Stimulated activated CD8-positive, alpha-beta memory T cell treated with anti-CD3 and anti-CD28 coated beads, Interleukin-4, amount 100 ng/mL, for 1 hour (primary cell): ENCODE results near the gene ECSCR.
"Not testable (repeated sequence)": the region's sequence is repeated elsewhere in the genome, so short reads cannot be mapped to it uniquely, and the experiment has no call there.

Experiments
- DNase-seq, 2 donors: peaks; one replicate each; pipeline ENCODE4 v3.0.0-alpha.2; 2020; ENCODE audit warnings: low read depth in 2 of 2, low spot score in 1 of 2

The ECSCR gene, protein sequence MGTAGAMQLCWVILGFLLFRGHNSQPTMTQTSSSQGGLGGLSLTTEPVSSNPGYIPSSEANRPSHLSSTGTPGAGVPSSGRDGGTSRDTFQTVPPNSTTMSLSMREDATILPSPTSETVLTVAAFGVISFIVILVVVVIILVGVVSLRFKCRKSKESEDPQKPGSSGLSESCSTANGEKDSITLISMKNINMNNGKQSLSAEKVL

DNA sequence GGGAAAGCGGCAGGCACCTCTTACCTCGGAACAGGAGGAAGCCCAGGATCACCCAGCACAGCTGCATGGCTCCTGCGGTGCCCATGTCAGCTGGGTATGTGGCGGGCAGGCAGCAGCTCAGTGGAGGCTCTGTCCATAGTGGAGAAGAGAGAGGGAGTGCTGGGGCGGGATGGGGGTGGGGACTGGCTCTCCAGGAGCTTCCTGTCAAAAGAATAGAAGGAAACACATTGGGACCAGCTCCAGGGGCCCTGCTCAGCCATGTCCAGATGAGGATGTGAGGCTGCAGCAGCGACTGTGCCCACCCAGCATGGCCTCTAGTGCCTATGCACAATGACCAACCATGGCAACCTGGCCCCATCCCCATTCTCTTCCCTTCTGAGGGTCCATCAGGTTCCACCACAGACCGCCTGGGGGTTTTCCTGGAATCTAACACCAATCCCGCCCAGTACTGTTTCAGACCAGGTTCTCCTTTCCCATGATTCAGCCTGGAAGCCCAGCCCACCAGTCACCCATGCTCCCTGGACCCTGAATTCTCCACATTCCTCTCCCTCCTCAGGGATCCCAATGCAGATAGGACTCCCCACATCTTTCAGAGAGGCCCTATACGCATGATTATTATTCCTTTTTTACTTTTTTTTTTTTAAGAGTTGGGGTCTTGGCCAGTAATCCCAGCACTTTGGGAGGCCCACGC is at the start of gene ECSCR:
Gene ECSCR, minus strand, starts transcription at position 158 of the 691 bp plus-strand sequence. Its CDS starts 73 bp downstream, at position 85.
- no peak for DNase-seq

DNA sequence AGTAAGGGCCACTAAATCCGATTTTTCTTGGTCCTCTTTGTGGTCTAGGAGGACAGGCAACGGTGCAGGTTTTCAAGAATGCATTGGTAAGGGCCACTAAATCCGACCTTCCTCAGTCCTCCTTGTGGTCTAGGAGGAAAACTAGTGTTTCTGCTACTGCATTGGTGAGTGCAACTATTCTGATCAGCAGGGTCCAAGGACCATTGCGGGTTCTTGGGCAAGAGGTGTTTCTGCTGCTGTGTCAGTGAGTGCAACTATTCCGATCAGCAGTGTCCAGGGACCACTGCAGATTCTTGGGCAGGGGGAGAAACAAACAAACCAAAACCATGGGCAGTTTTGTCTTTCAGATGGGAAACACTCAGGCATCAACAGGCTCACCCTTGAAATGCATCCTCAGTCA is 42.2 kb upstream of the ECSCR start:
- DNase-seq: not testable (repeated sequence)

DNA sequence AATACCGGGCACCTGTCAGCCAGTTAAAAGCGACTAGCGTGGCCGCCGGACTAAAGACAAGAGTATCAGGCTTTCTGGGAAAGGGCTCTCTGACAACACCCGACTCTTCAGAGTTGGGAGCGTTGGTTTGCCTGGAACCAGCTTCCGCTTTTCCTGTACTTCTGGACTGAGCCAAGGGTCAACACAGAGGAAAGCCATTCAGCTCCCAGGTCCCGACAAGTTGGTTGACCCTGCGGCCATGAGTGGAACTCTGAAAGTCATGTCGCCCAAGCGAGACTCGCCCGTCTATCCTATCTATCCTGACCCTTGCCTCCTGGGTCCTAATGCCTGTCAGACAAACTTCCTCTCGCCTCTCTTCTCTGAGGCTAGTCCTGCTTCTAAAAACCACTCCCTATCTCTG is 41.3 kb upstream of the ECSCR start:
- DNase-seq: not testable (repeated sequence)

DNA sequence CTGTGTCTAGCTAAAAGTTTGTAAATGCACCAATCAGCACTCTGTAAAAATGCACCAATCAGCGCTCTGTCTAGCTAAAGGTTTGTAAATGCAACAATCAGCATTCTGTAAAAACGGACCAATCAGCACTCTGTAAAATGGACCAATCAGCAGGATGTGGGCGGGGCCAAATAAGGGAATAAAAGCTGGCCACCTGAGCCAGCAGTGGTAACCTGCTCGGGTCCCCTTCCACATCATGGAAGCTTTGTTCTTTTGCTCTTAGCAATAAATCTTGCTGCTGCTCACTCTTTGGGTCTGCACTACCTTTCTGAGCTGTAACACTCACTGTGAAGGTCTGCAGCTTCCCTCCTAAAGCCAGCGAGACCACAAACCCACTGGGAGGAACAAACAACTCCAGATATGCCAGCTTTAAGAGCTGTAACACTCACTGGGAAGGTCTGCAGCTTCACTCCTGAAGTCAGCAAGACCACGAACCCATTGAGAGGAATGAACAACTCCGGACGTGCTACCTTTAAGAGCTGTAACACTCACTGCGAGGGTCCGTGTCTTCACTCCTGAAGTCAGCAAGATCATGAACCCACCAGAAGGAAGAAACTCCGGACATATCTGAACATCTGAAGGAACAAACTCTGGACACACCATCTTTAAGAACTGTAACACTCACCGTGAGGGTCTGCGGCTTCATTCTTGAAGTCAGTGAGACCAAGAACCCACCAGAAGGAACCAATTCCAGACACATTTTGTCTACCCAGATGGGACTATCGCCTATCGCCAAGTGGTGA is 40.7 kb upstream of the ECSCR start:
- not testable (repeated sequence) for DNase-seq

DNA sequence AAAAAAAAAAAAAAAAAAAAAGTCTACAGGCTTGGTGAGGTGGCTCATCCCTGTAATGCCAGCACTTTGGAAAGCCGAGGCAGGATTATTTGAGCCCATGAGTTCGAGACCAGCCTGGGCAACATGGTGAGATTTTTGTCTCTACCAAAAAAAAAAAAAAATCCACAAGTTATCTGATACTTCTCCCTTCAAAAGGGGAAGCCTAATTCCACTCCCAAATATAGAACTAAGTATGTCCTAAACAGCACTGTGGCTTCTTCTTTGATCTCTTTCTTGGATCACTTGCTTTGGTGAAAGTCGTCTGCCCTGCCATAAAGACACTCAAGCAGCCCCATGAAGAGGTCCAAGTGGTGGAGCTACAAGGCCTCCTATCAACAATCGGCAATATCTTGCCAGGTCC is 38.8 kb upstream of the ECSCR start:
- DNase-seq: no peak

DNA sequence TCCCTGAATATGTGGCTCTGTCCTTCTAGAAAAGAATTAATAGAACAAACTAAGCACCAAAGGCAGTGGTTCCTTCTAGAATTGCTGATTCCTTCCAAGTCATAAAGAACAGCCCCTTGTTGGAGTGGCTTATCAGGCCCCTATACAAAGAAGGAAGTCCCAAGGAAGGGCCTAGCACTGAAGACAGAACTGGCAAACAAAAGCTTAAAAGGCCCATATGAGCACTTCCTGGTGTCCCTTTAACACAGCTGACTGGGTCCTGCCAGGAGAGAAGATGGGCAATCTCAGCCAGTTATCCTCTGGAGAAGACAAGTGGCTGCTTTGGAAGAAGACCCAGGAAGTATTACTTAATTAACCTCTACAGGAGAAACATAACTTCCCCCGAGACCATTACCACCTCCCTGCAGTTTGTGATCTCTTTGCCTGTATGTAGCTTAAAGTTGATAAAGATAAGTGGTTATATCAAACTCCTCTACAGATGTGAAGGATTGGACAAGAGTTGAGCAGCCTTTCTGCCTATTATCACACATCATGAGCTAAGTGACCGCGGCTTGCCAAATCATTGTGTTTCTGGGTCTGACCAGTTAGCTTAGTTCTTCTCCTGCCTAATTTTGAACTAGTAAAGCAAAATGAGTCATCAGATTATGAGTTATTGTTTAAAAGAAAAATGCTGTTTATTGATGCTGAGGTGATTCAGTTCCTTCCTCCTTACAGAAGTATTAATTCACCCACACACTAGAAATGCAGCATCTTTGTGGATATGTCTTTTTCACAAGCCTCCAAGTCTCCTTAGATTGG is 33.3 kb upstream of the ECSCR start:
- no peak for DNase-seq

DNA sequence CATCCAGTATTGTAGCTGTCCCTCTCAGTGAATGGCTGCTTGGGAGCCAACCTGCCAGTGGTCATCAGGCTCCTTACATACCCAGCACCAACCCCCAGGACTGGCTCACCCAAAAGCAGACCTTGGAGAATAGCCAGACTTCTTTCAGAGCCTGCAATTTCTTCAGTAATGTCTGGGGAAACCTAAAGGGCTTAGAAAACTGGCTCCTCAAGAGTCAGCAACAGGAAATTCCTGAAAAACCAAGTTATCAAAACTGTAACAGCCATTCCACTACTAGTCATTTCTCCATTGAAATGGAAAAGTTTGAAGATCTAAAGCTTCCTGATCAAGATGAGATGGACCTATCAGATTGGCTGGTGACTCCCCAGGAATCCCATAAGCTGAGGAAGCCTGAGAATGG is 32.3 kb upstream of the ECSCR start:
- no peak for DNase-seq

DNA sequence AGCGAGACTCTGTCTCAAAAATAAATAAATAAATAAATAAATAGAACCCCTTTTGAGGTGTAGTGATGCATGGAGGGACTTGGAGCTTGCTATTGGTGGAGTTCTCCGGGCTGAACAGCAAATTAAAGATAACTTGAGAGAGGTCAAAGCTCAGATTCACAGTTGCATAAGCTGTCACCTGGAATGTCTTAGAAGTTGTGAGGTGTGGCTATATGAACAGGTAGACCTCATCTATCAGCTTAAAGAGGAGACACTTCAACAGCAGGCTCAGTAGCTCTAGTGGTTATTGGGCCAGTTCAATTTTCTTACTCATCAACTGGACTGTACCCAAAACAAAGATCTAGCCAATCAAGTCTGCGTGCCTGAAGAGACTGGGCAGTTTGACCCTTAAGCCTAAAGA is 31.7 kb upstream of the ECSCR start:
- DNase-seq: no peak

DNA sequence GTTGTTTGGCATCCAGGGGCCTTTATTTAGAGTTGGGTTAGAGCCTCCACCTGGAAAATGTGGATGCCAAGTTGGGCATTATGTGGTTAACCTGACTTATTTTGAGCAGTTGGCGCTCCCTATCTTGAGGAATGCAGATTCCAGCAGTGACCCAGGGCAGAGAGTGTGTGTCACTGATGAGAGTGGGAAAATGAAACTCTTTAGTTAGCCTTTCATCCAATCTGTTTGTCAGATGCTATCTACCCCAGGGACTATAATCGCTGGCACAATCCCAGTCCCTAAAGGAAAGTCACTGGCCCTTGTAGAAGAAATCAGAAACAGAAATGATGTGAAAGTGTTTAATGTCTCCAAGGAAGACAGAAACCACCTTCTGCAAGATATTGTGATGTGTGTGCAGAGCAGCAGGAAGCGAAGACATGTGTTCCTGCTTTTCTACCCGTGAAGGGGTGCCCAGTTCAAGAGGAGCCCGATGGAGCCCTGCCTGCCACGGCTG is 30.2 kb upstream of the ECSCR start:
- no peak for DNase-seq

DNA sequence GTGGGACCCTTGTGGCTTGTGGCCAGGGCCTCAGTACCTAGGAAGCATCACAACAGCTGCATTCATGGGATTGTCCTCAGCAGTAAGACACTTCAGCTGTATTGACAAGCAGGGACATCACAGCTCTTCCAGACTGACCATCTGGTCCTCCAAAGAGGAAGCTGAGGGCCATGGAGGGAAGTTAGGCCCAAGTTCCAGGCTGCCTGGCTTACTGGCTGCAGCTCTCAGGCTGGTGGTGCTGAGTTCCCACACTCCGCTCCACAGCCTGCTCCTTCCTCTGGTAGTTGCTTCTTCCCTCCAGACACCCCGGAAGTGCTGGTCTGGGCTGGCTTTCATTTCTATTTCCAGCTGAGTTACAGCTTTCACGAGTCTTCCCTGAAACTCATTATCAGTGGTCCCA is 25.7 kb upstream of the ECSCR start:
- no peak for DNase-seq

DNA sequence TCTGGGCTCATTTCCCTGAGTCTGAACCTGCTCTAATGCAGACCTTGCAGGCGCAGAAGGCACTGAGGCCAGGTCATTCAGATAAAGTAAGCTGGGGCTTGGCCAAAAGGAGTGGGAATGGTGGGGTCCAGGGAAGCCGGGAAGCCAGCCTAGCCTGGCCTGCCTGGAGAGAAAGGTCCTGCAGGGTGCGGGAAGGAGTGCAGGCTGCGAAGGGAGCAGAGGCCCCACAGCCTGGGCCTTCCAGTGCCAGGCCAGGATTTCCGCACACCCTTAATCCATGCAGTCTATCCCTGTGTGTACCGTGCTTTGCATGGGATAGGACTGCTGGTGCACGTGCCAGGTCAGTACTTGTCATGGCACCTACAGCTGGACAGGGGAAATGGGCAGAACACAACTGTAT is 23.7 kb upstream of the ECSCR start:
- no peak for DNase-seq

DNA sequence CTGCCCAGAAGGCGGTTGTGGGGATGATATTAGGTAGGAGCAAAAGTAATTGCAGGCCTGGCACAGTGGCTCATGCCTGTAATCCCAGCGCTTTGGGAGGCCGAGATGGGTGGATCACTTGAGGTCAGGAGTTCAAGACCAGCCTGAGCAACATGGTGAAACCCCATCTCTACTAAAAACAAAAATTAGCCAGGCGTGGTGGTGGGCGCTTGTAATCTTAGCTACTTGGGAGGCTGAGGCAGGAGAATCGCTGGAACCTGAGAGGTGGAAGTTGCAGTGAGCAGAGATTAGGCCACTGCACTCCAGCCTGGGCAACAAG is 20.3 kb upstream of the ECSCR start:
- not testable (repeated sequence) for DNase-seq

DNA sequence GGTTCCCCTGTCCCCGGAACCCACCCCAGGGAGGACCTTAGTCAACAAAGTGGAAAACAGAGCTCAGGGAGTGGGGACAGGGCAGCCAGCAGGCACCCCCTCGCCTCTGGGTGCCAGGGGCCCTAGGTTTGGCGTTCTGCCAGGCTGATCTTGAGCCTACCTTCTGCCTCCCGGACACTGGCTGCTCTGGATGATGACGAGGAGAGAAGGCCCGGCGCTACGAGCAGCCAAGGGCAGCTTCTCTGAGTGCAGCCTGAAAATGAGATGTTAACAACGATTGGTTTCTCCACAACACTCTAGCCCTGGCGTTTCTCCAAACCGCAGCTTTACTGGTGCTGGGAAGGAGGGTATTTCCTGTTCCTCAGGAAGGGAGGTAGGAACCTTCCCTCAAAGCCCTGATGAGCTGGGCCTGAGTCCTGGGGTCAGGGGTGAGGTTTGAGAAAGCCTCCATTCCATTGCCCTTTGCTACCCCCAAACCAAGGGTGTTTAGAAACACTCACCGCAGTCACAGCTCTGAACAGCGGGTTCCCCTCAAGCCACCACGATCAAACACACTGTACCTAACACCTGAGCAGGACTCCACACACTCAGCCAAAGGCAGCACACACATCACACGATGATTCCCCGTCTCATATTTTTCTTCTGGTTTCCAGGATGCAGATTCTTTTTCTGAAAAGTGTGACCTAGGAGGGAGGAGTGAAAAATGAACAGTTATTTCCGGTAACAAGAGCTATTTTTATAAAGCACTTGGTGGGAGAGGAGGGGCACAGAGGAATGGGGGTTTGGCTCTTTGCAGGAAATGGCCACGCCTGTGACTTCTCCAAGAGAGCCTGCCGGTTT is 19.7 kb upstream of the ECSCR start, which contains the start of gene STING1:
Gene STING1, minus strand, starts transcription at position 709 of the 840 bp plus-strand sequence. CDS start 1,054 bp downstream, outside the sequence.
- DNase-seq: peak in 1 of 2 donors; percentile 29

DNA sequence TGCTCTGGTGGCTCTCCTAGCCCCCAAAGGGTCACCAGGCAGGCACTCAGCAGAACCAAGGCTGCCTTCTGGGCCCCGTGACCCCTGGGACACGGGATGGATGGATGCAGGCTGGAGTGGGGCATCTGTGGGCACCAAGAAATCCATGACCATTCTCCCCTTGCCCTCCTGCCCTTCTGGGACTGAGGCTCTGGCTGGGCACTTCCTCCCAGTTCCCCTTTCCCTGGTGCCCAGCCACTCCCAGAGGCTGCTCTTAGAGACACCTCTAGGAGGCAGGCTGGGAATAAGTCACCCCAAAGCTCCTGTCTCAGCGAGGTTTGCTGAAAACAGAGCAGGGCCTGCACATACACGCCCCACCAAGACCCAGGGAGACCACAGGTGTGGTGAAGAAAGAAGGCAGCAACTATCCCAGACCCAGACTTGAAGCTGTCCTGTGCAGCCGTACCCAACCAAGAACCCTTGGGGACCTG is 19.1 kb upstream of the ECSCR start:
- no peak for DNase-seq

DNA sequence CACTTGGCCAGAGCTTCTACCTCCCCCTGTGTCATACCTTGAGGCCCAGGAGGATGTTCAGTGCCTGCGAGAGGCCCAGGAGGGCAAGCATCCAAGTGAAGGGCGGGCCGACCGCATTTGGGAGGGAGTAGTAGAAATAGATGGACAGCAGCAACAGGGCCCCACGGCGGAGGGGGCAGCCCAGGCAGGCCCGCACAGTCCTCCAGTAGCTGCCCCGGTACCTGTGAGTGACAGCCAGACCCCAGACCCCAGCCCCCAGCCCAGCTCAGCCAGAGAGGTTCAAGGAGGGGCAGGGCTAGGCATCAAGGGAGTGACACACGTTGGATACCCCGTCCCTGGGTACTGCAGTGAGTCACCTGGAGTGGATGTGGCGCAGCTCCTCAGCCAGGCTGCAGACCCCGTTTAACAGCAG is 18.6 kb upstream of the ECSCR start:
- no peak for DNase-seq

DNA sequence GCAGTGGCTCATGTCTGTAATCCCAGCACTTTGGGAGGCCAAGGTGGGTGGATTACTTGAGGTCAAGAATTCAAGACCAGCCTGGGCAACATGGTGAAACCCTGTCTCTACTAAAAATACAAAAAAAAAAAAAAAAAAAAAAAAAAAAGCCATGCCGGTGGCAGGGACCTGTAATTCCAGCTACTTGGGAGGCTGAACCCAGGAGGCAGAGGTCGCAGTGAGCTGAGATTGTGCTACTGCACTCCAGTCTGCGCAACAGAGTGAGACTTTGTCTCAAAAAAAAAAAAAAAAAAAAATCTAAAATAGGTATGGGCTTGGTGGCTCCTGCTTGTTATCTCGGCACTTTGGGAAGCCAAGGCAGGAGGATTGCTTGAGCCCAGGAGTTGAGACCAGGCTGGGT is 17.2 kb upstream of the ECSCR start:
- not testable (repeated sequence) for DNase-seq

DNA sequence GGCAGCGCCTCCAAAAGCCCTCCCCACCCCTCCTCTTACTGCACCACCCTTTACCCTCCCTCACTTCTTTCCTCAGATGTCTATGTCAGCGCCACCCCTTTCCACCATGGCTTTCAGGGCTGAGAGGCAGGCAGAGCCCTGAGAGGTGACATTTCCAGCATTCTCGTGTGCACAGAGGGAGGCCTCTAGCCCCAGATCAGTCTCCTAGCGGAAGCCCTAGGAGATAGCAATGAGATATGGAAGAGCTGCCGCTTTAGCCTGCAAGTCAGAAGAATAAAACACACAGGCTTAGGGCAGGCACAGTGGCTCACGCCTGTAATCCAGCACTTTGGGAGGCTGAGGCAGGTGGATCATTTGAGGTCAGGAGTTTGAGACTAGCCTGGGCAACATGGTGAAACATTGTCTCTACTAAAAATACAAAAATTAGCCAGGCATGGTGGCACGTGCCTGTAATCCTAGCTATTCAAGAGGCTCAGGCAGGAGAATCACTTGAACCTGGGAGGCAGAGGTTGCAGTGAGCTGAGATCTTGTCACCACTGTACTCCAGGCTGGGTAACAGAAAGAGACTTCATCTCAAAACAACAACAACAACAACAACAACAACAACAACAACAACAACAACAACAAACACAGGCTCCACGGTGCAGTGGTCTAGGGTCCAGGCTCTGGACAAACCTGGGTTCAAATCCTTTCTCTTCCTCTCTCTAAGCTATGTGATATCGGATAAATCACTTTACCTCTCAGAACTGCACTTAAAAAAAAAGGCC is 16.3 kb upstream of the ECSCR start:
- not testable (repeated sequence) for DNase-seq

DNA sequence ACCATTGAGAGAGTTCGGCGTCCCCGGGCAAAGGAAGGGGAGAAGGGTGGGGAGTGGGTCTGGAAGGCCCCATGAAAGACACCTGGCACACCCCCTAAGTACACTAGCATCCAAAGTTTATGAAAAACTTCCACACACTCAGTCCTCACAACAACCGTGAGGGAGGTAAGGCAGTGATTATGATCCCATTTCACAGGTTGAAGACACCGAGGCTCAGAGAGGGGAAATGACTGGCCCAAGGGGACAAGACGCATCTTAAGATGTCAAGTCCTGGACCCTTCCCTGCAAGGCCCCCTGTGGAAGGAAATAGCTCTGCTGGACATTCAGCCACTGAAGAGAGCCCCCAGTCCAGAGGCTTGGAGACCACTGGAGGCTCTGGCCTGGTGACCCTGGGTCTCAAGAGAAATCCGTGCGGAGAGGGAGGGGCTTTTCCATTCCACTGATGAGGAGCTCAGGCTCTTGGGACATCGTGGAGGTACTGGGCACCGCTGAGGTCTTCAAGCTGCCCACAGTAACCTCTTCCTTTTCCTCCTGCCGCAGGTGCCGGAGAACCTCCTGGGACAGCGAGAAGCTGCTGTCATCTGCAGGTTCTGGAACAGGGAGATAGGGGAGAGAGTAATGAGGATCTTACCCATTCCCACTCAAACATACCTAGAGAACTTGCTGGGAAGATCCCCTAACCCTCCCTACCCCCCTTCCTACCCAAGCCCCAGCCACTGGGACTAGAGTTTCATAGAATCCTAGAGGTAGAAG is 13.5 kb upstream of the ECSCR start:
- no peak for DNase-seq
